GM12891 (cell line): ENCODE measurements around the gene NEURL4.

Experiments
- DNase-seq: peaks from one replicate; pipeline ENCODE4 v3.0.0; 2011; ENCODE audit warnings: low spot score; ENCODE audit not compliant: insufficient read length
- FAIRE-seq: peaks from 2 replicates; lab custom pipeline; 2011; peaks lifted over from hg19 to GRCh38; lab: Jason Lieb, UNC
- PAX5 ChIP-seq: IDR thresholded peaks from 2 replicates; pipeline ENCODE4 v1.6.1; 2011; ENCODE audit warnings: low read length, moderate library complexity, mild to moderate bottlenecking; ENCODE audit not compliant: insufficient read depth, severe bottlenecking
- POLR2A ChIP-seq: IDR thresholded peaks from 2 replicates; pipeline ENCODE4 v1.6.1; 2011; ENCODE audit warnings: low read depth, low read length, control low read depth
- POLR2AphosphoS5 ChIP-seq: IDR thresholded peaks from 2 replicates; pipeline ENCODE4 v1.6.1; 2011; ENCODE audit warnings: low read depth, low read length, control low read depth
- POU2F2 ChIP-seq: IDR thresholded peaks from 2 replicates; pipeline ENCODE4 v1.6.1; 2011; ENCODE audit warnings: low read depth, mild to moderate bottlenecking, control low read depth, low read length, moderate library complexity
- SPI1 ChIP-seq: IDR thresholded peaks from 2 replicates; pipeline ENCODE4 v1.6.1; 2011; ENCODE audit warnings: low read depth, low read length, control low read depth
- TAF1 ChIP-seq: IDR thresholded peaks from 2 replicates; pipeline ENCODE4 v1.6.1; 2011; ENCODE audit warnings: low read depth, low read length, control low read depth

Gene NEURL4

DNA sequence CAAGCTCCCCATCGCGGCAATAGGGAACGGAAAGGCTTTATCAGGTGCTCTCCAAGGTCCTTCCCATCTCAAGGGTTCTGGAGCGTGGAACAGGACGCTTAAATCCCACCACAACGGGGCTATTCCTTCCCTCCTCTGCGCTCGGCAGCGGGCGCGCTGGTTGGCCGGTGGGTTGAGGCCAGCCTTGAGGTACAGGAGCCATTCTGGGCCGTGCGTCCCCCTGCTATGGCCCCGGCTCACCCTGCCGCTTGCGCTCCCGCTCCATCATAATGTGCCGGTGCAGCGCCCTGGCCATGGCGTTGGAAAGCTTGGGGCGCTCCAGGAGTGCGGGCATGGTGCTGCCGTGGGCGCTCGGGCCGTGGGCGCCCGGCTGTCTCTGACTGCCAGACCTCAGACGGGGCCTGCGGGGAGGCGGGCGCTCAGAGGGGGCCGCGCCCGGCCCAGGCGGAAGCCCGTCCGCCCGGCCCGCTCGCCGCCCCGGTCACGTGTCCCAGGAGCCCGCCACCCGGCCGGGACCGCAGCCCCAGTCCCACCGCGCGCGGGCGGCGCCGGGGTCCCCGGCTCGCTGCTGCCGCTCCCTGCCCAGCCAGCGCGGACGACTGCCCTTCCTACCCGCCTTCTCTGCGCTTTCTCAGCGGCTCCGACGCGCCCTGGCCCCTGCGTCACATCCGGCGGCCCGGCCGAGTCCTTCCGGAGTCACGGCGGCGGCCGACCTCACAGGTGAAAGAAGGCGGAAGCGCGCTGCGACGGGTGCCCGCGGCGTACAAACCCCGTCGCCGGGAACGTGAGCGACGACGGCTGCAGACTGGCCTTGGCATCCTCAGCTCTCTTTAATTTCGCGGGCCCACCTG, 14.2 kb downstream of the NEURL4 start, which contains the start of gene GPS2:
Gene GPS2, minus strand, starts transcription at position 642 of the 851 bp plus-strand sequence. Its CDS starts 308 bp downstream, at position 334.
- FAIRE-seq (peak; percentile 99), DNase-seq (peak; percentile 99)
- TF ChIP-seq PAX5 (peak; percentile 9), POLR2AphosphoS5 (no peak), TAF1 (peak; percentile 73), POU2F2 (no peak), POLR2A (peak; percentile 75), SPI1 (peak; percentile 38; the same call in 1 of the 2 replicates)

DNA sequence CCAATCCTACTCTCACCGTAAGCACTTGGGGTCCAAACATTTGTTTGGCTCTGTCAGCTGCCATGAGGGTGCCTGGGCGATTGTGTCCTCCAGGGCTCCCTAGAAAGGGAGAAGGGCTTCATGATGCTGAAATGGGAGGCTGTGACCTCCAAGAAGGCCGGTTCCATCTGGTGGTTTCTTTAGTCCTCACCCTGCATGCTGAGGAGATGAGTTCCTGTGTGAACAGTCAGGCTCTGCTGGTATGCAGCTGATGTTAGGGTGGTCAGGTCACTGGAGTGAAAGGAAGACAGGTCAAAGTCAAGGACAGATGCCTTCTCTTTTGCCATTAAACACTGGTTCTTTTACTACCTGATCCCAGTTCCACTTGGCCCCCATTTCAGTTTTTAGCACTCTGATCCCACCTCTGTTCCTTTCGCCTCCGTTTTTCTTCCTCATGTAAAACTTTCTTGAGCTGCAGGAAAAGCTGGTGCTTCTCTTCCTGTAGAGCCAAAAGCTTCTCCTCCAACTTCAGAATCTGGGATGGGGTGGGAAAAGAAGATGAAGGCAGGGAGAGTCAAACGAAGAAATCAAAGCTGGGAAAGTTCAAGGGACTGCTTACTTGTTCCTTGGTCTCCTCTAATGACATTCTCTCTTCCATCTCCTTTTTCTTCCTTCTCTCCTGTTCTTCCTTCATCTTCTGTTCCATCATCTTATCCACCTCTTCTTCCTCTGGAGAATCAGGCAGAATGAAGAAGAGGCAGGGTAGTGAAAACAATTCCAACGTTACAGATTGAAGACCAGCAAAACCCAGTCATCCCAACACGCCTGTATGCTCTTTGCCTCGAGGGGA, 15.0 kb downstream of the NEURL4 start:
- DNase-seq (no peak), FAIRE-seq (peak; percentile 23)
- TF ChIP-seq POLR2AphosphoS5 = peak; percentile 65; the same call in 1 of the 2 replicates
- no peak for TF ChIP-seq PAX5
- TF ChIP-seq POU2F2 = no peak
- TF ChIP-seq SPI1 = no peak
- TF ChIP-seq POLR2A = no peak; the same call in 1 of the 2 replicates

DNA sequence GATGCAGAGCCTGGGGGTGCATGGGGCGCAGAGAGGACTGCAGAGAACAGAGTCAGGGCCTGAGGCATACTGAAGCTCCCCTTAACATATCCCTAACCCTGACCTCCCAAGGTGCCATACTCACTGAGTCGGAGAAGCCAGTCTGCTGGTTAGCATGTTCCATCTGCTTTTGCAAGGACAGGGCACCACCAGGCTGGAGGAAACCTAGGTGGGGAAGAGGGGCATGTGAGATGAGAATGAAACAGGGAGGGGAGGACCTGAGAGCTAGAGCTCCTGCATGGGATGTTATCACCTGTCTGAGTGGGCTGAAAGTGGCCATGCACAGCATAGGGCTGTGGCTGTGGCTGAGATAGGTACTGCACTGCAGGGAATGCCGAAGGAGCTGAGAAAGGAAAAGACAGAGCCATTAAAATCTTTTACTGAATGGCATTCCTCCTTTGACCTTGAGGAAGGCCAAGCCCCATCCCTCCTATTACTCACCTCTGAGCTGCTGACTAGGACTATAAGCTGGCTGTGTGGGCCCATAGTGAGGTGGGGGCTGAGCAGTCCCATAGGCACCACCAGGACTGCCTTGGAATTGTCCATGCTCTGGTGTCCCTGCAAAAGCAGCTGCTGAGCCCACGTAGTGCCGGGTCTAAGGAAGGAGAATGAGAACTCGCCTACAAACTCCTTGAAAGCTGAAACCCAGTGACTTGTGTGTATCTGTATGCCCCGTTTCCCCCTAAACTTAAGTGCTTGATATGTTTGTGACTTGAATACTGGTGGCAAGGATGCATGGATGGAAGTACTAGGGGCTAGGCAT, 15.8 kb downstream of the NEURL4 start:
- TF ChIP-seq PAX5 (no peak), TAF1 (no peak), POLR2A (peak; percentile 78), POLR2AphosphoS5 (peak; percentile 94), SPI1 (no peak), POU2F2 (peak; percentile 73)
- FAIRE-seq (peak; percentile 48), DNase-seq (no peak)

DNA sequence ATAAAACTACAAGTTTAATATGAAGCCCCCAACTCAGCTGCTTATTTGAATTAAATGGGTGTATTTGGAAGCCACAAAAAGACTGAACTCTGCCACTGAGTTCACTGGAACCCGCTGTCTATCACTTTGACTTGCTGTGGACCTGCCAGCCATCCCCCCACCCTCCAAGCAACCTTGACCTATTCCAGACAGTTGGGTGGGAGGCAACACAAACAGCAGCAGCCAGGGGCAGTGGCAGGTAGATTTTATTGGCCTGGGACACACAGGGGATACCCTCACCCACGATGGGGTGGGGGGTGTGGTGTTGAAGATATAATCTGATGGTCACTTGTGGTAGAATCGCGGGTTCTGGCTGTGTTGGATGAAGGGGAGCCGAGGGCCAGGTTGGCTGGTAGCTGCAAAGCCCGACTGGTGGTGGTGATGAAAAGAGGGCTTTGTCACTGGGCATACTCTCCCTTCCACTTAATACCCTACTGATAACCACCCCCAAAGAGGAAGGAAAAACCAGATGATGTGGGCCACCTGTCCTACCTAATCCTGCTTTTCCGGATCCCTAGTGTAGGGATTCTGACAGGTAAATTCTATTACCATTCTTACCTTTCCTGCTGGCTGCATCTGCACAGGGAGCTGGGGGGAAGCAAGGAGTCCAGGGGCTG, 16.6 kb downstream of the NEURL4 start:
- no peak for DNase-seq
- TF ChIP-seq POU2F2 (no peak; the same call in 1 of the 2 replicates), TAF1 (no peak), PAX5 (no peak), SPI1 (no peak), POLR2A (0 out of 2 replicates have a peak, but pooled peaks have one; percentile 11), POLR2AphosphoS5 (no peak)
- no peak for FAIRE-seq

DNA sequence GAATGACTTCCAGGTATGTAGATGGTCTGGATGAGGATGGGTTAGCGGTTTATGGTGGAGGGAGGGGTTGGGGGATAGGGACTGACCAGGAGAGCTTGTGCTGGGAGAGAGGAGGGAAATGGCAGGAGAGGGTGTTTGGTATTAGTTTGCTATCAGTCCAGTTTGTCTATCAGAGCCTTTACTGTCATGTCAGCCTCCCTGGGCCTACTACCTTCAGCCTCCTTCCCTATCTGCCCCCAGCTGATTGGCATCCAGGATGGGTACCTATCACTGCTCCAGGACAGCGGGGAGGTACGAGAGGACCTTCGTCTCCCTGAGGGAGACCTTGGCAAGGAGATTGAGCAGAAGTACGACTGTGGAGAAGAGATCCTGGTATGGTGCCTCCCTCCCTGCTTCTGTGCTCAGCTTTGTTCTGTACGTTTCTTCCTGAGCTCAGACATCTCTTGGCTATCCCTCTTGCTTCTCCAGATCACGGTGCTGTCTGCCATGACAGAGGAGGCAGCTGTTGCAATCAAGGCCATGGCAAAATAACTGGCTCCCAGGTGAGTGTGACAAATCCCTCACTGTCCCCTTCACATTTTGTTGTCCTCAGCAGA, 17.9 kb downstream of the NEURL4 start:
- TF ChIP-seq POLR2AphosphoS5 (0 out of 2 replicates have a peak, but pooled peaks have one; percentile 27), SPI1 (no peak), PAX5 (no peak), POLR2A (peak; percentile 63), TAF1 (no peak), POU2F2 (no peak)
- DNase-seq = no peak
- FAIRE-seq = no peak

DNA sequence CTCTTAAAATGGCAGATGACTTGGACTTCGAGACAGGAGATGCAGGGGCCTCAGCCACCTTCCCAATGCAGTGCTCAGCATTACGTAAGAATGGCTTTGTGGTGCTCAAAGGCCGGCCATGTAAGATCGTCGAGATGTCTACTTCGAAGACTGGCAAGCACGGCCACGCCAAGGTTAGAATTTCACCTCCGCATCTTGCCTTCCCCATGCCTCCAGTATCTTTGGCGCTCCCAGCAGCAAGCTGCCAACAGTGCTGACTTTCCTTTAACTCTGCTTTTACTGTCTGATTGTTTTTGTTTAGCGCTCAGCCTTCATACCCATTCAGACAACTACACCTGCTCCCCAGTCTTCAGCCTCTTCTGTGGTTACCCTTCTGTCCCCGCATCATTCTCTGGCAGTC, 19.5 kb downstream of the NEURL4 start:
- FAIRE-seq = no peak
- TF ChIP-seq POLR2AphosphoS5 (0 out of 2 replicates have a peak, but pooled peaks have one; percentile 21), POLR2A (no peak), TAF1 (no peak), PAX5 (no peak), POU2F2 (no peak), SPI1 (no peak)
- DNase-seq = no peak

DNA sequence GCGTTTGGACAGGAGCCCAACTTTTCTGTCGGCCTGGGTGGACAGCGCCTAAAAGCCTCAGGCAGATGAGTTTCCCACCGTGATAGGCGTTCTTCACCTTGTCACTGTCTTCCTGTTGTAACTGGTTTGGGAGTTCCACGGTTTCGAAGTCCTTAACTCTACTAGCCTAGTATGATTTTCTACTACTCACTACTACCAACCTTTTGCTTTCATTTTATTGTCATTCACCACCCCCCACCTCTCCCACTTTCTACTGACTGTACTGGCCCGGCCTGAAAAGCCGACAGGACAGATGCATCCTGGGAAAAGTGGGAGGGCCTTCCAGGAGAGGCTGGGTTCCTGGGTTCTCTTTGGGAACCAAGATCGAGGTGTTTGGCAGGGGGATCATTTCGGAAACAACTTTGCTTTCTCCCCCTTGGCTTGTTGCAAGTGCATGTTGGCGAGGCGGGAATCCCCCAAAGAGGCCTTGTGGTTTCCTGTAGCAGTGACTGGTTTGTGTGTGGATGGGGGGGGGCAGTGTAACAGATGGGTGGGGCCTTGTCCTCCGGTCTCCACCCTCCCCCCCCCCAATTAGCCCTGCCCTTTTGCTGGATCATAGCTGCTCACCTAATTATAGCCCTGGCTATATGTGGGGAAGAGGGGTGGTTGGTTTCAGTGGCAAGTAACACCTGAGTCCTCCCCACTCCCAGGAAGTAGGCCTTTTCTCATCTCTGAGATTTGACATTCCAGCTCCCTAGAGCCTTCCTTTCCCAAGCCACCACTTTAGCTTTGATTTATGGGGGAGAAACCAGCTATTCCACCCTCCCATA, 20.3 kb downstream of the NEURL4 start:
- DNase-seq (no peak), FAIRE-seq (peak; percentile 75)
- no peak; the same call in 1 of the 2 replicates for TF ChIP-seq TAF1
- TF ChIP-seq POLR2A = peak; percentile 76
- TF ChIP-seq SPI1 = no peak
- peak; percentile 48 for TF ChIP-seq POU2F2
- peak; percentile 89 for TF ChIP-seq POLR2AphosphoS5
- no peak for TF ChIP-seq PAX5
